Measurements from ENCODE around the gene LRRC36. TPM values are rescaled to one million over a fixed set of nuclear protein-coding genes. Genes with fewer than 3 reads are reported as not detected.

The LRRC36 gene
- total RNA-seq, 4 donors from 2014 or later = 0.46 to 2.8 TPM; not detected in 2

- intact Hi-C loops (cut with DNase I; ENCODE audit: low total_unique reads) = no loop called here
- Histone ChIP-seq H3K27me3 (no peaks in the 10 kb centered on the region), H3K4me3 (no peak overlapping the region)
These were observed 96.4 kb downstream of the LRRC36 start for GRCh38 chr16:67423015-67423414.

GRCh38 chr16:67423611-67424260, 97.1 kb downstream of the LRRC36 start:
- no peaks in the 10 kb centered on the region for H3K36me3 ChIP-seq
- intact Hi-C loops (cut with DNase I; ENCODE audit: low total_unique reads) = no loop called here
- DNase-seq = no peak
- no peaks in the 10 kb centered on the region for H3K27me3 ChIP-seq
- no peak overlapping the region for H3K4me3 ChIP-seq
- H3K9me3 ChIP-seq = no peaks in the 10 kb centered on the region
- TF ChIP-seq CTCF (IDR thresholded peaks at IDR 0.05) (no peak), POLR2A (IDR thresholded peaks at IDR 0.05) (no peak)
- H3K27ac ChIP-seq = no peak overlapping the region
- H3K4me1 ChIP-seq = peaks cover 0 to 8% of the 10 kb centered on the region in 2 donors

More at GRCh38 chr16:67423015-67423414, 96.4 kb downstream of the LRRC36 start:
- Histone ChIP-seq H3K27ac (no peak overlapping the region), H3K9me3 (no peaks in the 10 kb centered on the region), H3K36me3 (no peaks in the 10 kb centered on the region), H3K4me1 (peaks cover 0 to 2% of the 10 kb centered on the region in 2 donors)
- TF ChIP-seq POLR2A (IDR thresholded peaks at IDR 0.05) (no peak), CTCF (IDR thresholded peaks at IDR 0.05) (no peak)
- no peak for DNase-seq

GRCh38 chr16:67424261-67424615, 97.6 kb downstream of the LRRC36 start:
- no peak overlapping the region for H3K27ac ChIP-seq
- intact Hi-C loops (cut with DNase I; ENCODE audit: low total_unique reads) = no loop called here
- H3K4me1 ChIP-seq = peaks cover 0 to 8% of the 10 kb centered on the region in 2 donors
- no peaks in the 10 kb centered on the region for H3K9me3 ChIP-seq
- TF ChIP-seq POLR2A (IDR thresholded peaks at IDR 0.05) = no peak
- TF ChIP-seq CTCF (IDR thresholded peaks at IDR 0.05) = no peak
- no peaks in the 10 kb centered on the region for H3K36me3 ChIP-seq
- DNase-seq = no peak
- no peak overlapping the region for H3K4me3 ChIP-seq
- no peaks in the 10 kb centered on the region for H3K27me3 ChIP-seq

GRCh38 chr16:67425061-67425460, 98.4 kb downstream of the LRRC36 start:
- DNase-seq = no peak
- intact Hi-C loops (cut with DNase I; ENCODE audit: low total_unique reads) = loop anchor here (5.0 kb wide), 1 partner anchor 37 kb away; no protein-coding TSS in a partner anchor
- Histone ChIP-seq H3K9me3 (no peaks in the 10 kb centered on the region), H3K4me3 (no peak overlapping the region), H3K27ac (no peak overlapping the region), H3K36me3 (no peaks in the 10 kb centered on the region), H3K4me1 (peaks cover 0 to 9% of the 10 kb centered on the region in 2 donors), H3K27me3 (no peaks in the 10 kb centered on the region)
- no peak for TF ChIP-seq CTCF (IDR thresholded peaks at IDR 0.05)
- TF ChIP-seq POLR2A (IDR thresholded peaks at IDR 0.05) = no peak

- Histone ChIP-seq H3K9me3 (no peaks in the 10 kb centered on the region), H3K27me3 (no peaks in the 10 kb centered on the region), H3K36me3 (no peaks in the 10 kb centered on the region), H3K4me3 (no peak overlapping the region), H3K4me1 (peaks cover 0 to 13% of the 10 kb centered on the region in 2 donors), H3K27ac (peak overlapping the region in 1 of 2 donors; percentile 29)
- intact Hi-C loops (cut with DNase I; ENCODE audit: low total_unique reads) = loop anchor here (5.0 kb wide), 1 partner anchor 37 kb away; no protein-coding TSS in a partner anchor
- TF ChIP-seq CTCF (IDR thresholded peaks at IDR 0.05) = no peak
- no peak for TF ChIP-seq POLR2A (IDR thresholded peaks at IDR 0.05)
- no peak for DNase-seq
These were observed 99.0 kb downstream of the LRRC36 start for GRCh38 chr16:67425580-67425979.
